ENCODE data around the gene TNFRSF4.

GRCh38 chr1:1200876-1201810, 12.8 kb downstream of the TNFRSF4 start:
- TF ChIP-seq CTCF (conservative IDR thresholded peaks at IDR 0.05 in 1 of 2, IDR thresholded peaks at IDR 0.05 in 1 of 2; ENCODE audit: extremely low read depth in 1 of 2, insufficient read depth in 1 of 2, low read depth in 1 of 2, low read length in 2 of 2) (no peak), EZH2 (IDR thresholded peaks at IDR 0.05; ENCODE audit: borderline replicate concordance, low read length) (no peak)
